CD4-positive, alpha-beta T cell treated with Interleukin-1 beta for 1 hour (primary cell): Measurements from ENCODE around the gene NLRP1.

ENCODE experiments used
- DNase-seq, 2 donors: peaks; one replicate each; pipeline ENCODE4 v3.0.0-alpha.2; 2020 to 2022

The NLRP1 gene

DNA sequence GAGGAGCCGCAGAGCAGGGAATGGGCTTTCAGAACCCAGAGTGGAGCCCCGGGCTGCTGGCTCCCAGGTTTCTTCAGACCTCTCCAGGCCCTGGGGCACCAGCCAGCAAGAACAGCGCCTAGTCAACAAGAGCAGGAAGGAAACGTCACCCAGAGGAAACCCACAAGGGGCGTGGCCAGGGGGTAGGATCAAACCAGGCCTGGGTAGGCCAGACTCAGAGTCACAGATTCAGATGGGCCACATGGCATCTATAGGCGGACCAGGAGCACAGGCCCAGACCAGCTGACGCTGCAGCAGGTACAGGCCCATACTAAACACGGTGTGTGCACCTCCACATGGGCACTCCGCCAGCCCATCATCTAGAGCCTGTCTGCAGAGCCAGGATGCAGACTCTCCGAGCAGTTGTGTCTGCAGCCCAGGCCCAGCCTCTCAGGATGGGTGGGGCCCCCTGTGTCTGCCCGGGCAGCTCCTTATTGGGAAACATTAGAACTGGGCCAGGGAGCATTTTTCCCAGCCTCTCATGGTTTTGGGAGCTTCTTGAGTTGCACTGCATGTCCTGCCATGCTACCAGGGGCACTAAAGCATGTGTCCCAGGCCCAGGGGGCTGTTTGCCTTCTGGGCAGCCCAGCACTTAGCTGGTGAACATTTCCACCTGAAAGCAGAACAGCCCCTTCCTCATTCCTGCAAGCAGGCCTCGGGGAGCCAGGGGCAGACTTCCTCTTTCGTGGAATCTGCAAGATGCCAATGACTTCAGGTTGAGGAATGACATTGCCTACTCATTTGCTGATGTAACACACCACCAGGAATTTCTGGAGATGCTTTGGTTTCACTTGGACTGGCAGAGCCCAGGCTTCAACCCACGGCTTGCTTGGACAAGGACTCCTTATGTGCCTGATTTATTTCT, at the start of gene NLRP1:
Gene NLRP1, minus strand, starts transcription at position 127 of the 904 bp plus-strand sequence. CDS start 552 bp downstream, outside the sequence.
- peak; percentile 94 for DNase-seq

DNA sequence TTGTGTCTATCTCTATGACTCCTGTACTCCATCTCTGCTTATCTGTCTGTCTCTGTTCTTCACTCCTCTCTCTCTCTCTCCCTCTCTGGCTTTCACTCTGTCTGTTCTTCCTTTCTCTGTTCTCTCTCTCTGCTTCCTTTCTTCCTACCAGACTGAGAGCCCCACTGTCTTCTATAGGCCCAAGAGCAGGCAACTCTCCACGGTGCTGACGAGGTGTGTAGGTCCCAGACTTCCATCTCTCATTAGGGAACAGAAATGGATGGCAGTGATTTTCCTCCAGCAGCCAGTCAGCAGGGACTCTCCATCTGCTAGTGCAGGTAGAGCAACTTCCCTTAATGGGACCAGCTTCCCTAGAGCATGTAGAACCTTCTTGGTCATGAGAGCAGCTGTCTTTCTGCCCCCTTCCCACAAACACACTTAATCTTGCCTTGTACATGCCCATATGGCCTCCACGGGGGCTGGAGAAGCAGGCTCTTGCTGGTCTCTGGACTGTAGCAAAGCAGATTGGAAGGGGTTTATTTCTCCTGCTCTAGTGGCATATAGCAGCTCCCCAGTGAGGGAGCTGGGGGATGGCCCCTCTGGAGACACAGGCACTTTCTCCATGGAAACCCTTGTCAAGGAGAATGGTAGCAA, 47.8 kb upstream of the NLRP1 start:
- DNase-seq, result no peak

DNA sequence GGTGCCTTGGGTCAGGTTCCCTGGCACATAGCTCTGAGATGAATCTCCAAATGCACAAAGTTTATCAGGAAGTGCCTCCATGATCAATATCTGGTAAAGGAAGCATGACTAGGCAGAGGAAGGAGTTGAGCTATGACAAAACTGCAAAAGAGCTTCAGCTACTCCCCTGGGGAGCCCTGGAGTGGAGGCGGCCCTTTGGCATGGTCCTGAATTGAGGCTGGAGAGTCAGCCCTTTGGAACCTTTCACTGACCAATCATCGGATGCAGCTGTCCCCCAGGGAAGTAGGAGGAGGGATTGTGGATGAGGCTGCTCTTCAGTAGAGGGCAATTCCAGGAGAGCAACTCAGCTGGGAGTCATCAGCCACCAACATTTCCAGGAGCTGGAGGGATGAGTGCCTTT, 46.1 kb upstream of the NLRP1 start:
- DNase-seq, result no peak

DNA sequence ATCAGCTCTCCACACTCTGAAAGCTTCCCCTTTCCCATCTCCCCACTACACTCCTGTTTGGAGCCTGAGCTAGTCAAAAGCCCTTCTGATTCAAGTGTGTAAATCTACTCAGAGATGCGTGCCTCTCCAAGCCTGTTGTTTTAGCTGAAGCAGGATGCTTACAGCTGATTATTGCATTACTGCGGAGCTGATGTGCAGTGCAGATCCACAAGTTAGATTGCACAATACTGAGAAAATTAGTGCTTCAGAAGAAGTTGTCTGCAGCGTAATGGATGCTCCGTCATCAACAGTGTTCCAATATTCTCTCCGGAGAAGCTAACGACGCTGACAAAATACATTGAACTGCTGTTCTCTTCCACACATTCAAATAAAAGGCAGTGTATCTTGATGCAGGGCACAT, 44.8 kb upstream of the NLRP1 start:
- no peak for DNase-seq

DNA sequence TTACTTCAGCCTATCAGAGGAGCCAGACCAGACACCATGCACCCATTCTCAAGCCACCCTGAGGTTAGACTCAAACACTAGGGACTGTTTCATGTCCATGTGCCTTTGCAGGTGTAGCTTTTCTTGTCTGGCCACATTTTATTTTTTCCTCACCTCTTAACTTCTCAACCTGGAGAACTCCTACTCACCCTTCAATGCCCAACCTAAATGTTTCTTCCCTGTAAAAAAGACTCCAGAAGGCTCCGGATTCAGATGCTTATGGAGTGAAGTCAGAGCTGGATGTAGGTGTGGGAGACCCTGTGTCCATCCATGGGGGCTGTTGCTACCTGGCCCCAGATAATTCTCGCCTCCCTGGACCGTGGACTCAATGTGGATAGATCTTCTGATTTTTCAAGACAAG, 44.0 kb upstream of the NLRP1 start:
- no peak for DNase-seq

DNA sequence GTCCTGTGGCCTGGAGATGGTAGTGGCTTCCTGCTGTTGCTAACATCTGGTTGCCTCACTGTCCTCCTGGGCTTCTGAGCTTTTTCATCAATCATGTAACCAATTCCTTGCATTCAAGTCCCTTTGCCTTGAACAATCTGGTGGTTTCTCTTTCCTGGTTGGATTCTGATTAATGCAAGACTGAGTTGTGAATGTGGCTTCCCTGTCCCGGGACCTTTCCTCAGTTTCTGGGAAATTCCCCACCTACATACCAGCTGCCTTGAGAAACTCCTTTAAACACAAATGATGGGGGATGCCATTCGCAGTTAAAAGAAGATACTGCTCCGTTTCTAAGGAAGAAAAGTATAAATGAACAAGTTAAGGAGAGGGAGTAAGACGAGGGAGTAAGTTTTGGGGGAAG, 39.9 kb upstream of the NLRP1 start:
- DNase-seq, result no peak

DNA sequence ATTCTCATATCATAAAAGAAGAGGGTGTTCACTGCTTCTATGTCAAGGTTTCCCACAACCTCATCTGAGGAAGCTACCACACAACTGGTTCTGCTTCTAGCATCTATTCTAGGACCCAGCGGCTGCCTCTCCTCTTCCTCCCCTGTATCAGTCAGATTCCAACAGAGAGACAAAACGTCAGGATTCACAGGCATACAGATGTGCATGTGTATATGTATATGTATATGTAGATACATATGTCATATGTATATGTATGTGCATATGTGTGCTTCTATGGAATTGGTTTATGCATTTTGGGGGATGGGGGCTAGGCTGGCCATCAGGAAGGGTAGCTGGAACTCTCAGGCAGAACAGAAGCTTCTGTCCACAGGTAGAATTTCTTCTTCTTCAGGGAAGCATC, 37.4 kb upstream of the NLRP1 start:
- no peak for DNase-seq

DNA sequence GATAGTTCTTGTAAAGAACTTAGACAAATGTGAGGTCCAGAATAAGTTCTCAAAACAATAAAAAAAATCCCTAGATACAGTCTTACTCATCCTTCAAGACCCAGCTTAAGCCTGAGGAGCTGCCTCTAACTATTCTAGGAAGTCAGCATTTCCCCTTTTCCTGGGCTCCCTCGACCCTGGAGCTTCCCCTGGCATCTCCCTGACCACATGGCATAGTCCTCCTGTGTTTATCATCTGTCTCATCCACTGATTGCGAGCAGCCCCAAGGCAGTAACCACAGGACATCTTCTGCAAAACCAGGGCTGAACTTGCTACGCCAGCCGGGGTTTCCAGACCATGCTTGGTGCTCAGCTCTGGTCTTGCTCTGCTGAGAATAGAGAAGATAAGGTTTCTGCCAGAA, 36.7 kb upstream of the NLRP1 start:
- DNase-seq, result peak in 1 of 2 donors; percentile 4

DNA sequence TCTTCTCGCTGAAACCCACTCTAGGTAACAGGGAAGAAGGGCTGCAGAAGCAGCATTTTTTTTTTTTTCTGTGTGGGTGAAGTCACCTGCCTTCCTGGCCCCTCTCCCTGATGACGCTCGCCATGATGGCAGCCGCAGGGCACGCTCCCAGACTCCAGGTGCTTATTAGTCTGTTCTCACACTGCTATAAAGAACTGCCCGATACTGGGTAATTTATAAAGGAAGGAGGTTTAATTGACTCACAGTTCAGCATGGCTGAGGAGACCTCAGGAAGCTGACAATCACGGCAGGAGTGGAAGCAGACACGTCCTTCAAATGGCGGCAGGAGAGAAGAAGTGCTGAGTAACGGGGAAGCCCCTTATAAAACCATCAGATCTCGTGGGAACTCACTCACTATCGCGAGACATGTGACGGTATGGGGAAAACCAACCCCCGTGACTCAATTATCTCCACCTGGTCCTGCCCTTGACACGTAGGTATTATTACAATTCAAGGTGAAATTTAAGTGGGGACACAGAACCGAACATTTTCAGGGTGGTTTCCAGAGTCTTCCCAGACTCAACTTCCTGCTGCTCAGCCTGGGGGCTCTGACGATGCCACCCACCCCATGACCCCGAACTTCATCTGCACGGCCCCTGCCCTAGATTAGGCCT, 34.9 kb upstream of the NLRP1 start:
- no peak for DNase-seq

DNA sequence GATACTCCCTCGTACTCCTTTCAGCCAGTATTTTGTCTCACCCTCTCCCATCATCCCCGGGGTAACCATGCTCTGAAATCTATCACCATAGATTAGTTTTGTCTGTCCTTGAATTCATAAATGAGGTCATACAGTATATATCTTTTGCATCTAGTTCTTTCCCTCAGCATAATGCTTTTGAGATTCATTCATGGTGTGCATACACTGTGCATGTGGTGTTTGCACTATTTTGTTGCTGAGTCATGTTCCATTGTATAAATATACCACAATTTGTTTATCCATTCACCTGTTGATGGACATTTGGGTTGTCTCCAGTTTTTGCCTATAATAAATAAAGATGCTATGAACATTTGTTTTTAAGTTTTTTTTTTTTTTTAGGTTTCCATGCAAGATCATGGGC, 34.2 kb upstream of the NLRP1 start:
- no peak for DNase-seq

DNA sequence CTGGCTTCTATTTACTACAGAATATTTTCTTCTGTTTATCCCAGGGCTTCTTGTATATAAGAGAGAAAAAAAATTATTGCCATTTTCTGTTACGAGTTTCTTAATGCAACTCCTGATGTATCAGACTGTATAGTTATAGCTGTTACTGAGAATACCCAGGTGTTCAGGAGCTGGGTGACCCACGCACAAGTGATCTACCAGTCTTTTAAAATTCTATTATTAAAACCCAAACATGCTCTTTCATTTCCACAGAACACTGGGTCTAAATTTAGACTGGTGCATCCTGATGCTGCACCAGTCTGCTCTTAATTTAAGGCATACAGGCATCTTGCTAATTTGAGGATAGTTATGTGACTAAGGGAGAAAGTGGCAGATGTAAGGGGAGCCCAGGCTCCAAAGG, 31.2 kb upstream of the NLRP1 start:
- no peak for DNase-seq

DNA sequence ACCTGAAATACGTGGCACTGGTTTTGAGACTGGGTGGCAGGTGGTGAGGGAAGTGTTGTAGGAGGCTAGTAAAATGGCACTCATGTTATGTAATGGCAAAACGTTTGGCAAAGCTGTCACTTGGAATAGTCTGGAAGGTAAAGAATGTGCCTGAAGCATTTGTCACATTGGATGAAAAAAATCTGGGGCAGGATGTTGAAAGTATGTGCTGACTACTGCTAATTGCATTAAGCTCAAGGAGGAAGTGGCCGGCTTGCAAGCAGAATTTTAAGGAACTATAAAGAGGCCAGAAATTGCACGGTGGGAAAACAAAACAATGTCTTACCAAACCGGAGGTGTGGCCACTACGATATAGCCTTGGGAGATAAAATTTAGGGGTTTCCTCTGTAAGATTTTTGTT, 26.6 kb upstream of the NLRP1 start:
- DNase-seq, result peak; percentile 6 to 35

DNA sequence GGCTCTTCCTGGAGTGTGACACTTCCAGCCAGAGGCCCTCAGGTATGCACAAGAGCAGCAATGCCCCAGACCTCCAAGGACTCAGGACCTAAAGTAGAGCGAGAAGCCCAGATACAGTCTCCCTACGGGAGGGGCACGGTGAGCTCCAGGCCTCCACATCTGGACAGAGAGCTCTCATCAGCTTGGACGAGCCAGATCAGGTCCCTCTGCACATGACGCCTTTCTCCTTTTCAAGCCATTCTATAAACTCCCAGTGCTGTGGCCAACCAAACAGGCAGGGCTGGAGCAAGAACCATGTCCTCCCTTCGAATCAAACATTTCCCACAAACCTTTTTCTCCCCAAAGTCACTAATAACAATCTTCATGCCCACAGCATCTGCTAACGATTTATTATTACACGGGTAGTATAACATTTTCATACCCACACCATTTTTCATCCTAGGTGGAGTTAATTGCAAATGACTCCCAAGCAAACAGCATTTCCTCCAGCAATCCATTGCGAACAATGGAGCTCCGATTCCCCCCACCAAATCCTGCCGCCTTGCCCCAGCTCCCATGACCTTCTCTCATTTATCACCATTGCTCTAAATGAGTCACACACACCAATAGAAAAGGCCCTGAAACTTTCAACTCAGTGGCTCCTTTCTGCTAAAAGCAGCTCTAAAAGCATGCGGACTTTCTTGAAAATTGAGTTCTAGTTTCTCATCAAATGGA, 24.2 kb upstream of the NLRP1 start:
- no peak for DNase-seq

DNA sequence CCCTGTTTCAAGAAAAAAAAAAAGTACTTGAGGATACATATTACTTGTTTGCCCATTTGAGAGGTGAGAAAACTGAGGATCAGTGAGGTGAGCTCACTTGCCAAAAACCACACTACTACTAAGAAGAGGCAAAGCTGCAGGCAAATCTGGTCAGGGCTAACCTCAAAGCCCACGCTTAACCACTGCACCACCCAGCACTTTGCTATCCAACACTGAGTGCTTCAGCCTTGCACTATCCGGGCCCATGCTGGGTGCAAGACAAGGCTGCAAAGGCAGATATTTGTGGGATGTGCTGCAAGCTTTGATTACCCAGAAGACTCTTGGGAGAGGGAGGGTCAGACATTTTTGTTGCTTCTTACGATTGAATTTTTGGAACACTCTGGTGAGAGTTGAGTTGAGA, 23.6 kb upstream of the NLRP1 start:
- no peak for DNase-seq

DNA sequence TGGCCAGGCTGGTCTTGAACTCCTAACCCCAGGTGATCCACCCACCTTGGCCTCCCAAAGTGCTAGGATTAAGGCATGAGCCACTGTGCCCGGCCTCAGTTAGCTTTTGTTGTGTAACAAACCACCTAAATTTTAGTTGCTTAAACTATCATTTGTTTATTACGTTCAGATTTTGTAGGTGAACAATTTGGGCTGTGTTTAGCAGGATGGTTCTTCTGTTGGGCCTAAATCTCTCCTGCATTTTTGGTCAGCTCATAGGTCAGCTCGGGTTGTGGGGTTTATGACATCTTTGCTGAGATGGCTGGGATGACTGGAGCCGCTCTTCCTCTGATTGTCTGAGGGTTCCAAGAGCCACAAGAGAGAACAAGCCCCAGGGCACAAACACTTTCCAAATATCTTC, 21.1 kb upstream of the NLRP1 start:
- DNase-seq, result no peak

DNA sequence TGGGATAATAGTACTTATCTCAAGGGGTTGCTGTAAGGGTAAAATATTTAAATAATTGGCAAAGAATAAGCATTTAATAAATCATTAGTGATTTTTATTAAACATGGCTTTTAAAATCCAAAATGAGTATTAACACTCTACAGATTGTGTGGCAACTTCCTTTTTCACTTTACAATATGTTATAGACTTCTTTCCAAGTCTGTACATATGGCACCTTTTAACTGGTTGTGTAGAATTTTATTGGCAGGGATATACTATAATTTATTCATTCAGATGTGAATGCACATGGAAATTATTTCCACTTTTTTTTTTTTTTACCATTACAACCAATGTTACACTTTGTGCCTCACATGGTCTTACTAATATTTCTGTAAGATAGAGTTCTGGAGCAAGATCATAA, 15.7 kb upstream of the NLRP1 start:
- DNase-seq, result no peak

DNA sequence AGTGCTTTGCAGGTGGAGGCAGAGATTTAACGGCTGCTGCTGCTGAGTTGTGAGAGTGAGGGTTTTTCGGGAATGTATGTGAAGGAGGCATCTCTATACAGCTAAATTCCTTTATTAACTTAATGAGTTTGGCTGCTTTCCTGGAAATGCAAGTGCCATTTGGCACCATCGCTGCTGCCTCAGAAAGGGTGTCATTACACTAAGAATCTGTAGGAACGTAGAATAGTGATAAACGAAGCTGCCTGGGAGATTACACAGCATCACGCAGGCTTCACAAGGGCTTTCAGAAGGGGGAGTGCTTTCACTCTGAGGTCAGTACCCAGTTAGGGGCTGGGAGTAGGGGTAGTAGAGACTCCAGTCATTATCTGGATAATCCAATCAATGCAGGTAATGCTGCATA, 14.1 kb upstream of the NLRP1 start:
- no peak for DNase-seq

DNA sequence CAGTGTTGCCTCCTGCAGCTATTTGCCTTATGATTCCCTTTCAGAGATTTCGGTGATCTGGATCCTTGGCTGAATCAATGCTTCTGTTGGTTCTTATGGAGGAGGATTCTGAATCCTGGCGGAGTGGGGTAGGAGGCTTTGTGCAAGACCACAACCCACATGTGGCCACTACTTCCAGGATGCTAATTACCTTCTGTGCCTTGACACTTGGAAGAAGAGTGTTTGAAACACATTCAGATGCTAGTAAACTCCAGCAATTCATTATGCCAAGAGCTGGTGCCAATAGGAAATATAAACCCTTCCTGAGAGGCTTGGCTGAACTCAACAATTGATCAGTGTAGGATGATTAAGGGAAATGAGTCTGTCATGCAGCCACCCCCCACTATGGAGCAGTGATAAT, 12.1 kb upstream of the NLRP1 start:
- DNase-seq, result no peak

DNA sequence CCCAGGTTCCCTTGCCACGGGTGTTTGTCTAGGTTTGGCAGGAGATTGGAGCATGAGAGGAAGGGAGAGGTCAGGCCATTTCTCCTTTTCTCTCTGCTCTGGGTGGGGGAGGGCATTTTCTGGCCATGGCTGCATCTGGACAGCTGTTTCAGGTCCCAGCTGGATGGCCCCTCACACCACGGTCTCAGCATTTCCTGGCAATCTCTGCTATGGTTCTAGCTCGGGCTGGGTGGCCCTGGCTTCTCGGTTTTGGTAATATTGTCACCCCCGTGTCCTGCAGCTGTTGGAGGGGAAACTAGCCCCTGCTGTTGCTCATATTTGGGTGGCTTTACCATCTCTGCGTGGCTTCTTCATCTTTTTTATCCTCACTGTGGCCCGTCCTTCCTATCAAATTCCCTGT, 11.5 kb upstream of the NLRP1 start:
- DNase-seq, result no peak

DNA sequence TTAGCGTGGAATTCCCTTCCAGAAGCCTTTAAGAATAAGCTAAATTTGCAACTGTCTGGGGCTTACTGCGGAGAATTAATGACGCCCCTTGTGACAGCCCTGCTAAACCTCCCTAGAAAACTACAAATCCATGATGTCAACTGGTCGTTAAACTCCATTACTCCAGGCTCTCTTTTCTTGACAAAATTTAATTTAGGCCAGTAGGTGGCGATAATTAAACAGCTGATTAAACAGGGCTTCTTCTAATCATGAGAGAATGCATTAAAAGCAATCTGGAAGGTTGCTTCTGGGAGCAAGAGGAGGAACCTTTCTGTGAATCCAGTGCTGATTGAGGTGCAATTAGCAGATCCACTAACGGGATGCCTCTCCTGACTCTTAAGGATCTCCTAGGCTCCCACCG, 8.1 kb upstream of the NLRP1 start:
- peak in 1 of 2 donors; percentile 56 for DNase-seq

DNA sequence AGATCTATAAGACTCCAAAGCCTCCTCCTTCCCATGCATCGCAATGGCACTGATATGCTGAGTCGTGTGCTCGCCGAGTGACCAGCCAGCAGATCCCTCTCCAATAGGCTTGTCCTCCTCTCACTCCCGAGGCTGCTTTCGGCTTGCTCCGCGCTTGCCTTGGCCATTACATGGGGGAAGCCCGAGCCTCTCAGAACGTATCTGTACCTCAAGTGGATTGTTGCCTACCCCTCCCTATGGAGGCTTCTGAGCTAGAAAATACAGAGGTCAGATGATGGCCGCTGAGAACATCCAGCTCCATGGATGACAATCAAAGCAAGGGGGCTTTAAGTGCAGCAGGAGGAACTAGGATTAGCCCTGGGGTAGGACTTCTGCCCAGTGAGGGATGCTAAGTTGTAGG, 7.7 kb upstream of the NLRP1 start:
- no peak for DNase-seq

DNA sequence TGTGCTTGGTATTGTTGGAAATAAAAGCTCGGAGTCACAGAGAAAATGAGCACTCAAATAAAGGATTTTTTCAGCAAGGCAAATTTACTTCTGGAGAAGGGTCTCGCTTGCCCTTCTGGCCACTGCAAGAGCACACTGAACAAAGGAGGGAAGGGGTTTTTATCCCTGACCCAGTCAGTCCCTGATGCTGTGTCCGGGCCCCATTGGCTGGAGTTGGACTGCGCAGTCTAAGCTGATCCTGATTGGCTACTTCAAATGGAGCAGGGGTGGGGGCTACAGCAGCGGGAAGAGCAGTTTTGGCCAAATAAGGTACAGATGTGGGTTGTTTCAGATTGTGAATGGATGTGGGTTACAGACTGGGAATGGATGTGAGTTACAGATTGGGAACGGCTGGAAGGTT, 4.3 kb upstream of the NLRP1 start:
- no peak for DNase-seq

DNA sequence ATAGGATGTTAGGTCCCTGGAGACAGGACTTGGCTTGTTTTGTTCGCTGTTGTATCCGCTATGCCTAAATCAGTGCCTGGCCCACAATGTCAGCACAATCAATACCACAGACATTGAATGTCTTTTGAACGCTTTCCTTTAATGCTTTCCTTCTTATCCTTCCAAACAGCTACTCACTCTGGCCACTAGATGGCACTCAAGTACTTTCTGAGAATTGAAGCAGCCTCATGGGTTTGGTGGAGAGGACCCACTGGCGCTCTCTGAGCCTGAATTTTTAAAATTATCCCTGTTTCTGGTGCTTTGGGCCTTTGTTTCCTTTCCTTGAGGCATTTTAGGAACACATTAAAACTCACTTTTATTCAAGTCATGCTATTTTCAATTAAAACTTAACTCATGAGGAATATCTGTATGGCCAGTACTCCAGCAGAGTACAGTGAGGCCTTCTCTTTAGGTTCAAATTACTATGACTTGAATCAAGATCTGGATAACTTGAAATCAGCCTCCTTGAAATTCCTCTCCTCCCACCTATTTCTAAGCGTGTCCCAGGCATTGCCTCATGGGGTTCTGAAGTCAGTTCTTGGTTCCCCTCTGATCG, 3.2 kb upstream of the NLRP1 start:
- peak; percentile 61 to 85 for DNase-seq
